GM23248 (cell line): ENCODE data around the gene RNASEH2C. TPM values are rescaled to one million over a fixed set of nuclear protein-coding genes. Genes with fewer than 3 reads are reported as not detected.
"Not testable (repeated sequence)": the region's sequence is repeated elsewhere in the genome, so short reads cannot be mapped to it uniquely, and the experiment has no call there.

Experiments used
- DNase-seq: peaks from one replicate; pipeline ENCODE4 v3.0.0-alpha.2; 2015
- H2AFZ ChIP-seq: fragments of 200-600 bp; sonication (generic); 2 replicates; pipeline ENCODE4 v1.6.1; 2016; ENCODE audit warnings: antibody characterized with exemption
- H3F3A ChIP-seq: fragments of 200-600 bp; sonication (generic); 2 replicates; pipeline ENCODE4 v1.6.1; 2016; ENCODE audit warnings: mild to moderate bottlenecking, antibody characterized with exemption, mixed run types; ENCODE audit not compliant: insufficient read depth
- H3K27ac ChIP-seq: fragments of 200-600 bp; sonication (generic); 2 replicates; pipeline ENCODE4 v1.5.1; 2016; ENCODE audit warnings: mild to moderate bottlenecking
- H3K27me3 ChIP-seq: fragments of 200-600 bp; sonication (generic); replicated peaks from 2 replicates; pipeline ENCODE4 v1.6.1; 2016; ENCODE audit warnings: mild to moderate bottlenecking; ENCODE audit not compliant: insufficient read depth
- H3K36me3 ChIP-seq: fragments of 200-600 bp; sonication (generic); 2 replicates; pipeline ENCODE4 v1.6.1; 2016; ENCODE audit warnings: low read depth, mild to moderate bottlenecking
- H3K4me1 ChIP-seq: fragments of 200-600 bp; sonication (generic); 2 replicates; pipeline ENCODE4 v1.6.1; 2016; ENCODE audit warnings: mild to moderate bottlenecking; ENCODE audit not compliant: insufficient read depth
- H3K4me2 ChIP-seq: fragments of 200-600 bp; sonication (generic); one replicate; pipeline ENCODE4 v1.6.1; 2016; ENCODE audit warnings: mild to moderate bottlenecking; ENCODE audit not compliant: unreplicated experiment
- H3K4me3 ChIP-seq: fragments of 200-600 bp; sonication (generic); 2 replicates; pipeline ENCODE4 v1.5.1; 2016; ENCODE audit warnings: mild to moderate bottlenecking
- H3K79me2 ChIP-seq: fragments of 200-600 bp; sonication (generic); 2 replicates; pipeline ENCODE4 v1.6.1; 2016; ENCODE audit warnings: mild to moderate bottlenecking; ENCODE audit not compliant: insufficient read depth
- H3K9ac ChIP-seq: fragments of 200-600 bp; sonication (generic); 2 replicates; pipeline ENCODE4 v1.6.1; 2016; ENCODE audit warnings: mild to moderate bottlenecking
- H3K9me2 ChIP-seq: fragments of 200-600 bp; sonication (generic); 2 replicates; pipeline ENCODE4 v1.6.1; 2016; ENCODE audit warnings: mixed run types, mild to moderate bottlenecking, moderate library complexity; ENCODE audit not compliant: insufficient read depth
- H3K9me3 ChIP-seq: fragments of 200-600 bp; sonication (generic); one replicate; pipeline ENCODE4 v1.6.1; 2017; ENCODE audit warnings: low read depth
- H4K20me1 ChIP-seq: fragments of 200-600 bp; sonication (generic); 2 replicates; pipeline ENCODE4 v1.6.0; 2016; ENCODE audit not compliant: insufficient read depth
- EZH2 ChIP-seq: fragments of 200-600 bp; sonication (generic); IDR thresholded peaks from 2 replicates; pipeline ENCODE4 v1.6.1; 2018; ENCODE audit warnings: antibody characterized with exemption, mild to moderate bottlenecking; ENCODE audit not compliant: insufficient read depth, poor library complexity, severe bottlenecking
- EZH2phosphoT487 ChIP-seq: fragments of 200-600 bp; sonication (generic); IDR thresholded peaks from 2 replicates; pipeline ENCODE4 v1.6.1; 2018; ENCODE audit warnings: antibody characterized with exemption, moderate library complexity, mild to moderate bottlenecking, low read depth; ENCODE audit not compliant: insufficient read depth
- WGBS, 2 experiments: methylation state at CpG; one replicate each; pipeline ENCODE4 v1.1.6; 2015 to 2017; ENCODE audit warnings: low lambda C conversion rate in 2 of 2, low coverage in 1 of 2; ENCODE audit errors: missing lambda C conversion rate in 2 of 2; 5-methylcytosine and 5-hydroxymethylcytosine counted together
- in situ Hi-C: fragments of 300-500 bp; cut with MboI; formaldehyde crosslinking; loops from 2 replicates; pipeline ENCODE4 v1.15.0; 2020
- polyA plus RNA-seq: library from polyadenylated mRNA; unstranded; fragments of >200 nt; fragmentation: Nextera tagmentation; extraction: Ambion mirVana; gene quantifications from 2 replicates; pipeline ENCODE4 v1.2.1, GENCODE V29; 2016
- total RNA-seq: library from RNA; depleted of rRNA; stranded (reverse); fragments of >200 nt; shearing (Covaris generic); gene quantifications from 2 replicates; pipeline ENCODE4 v1.2.3, GENCODE V29; 2014

The RNASEH2C gene
- total and polyA plus RNA-seq, 2 experiments from 2014 or later = 45.7 to 117 TPM

GRCh38 chr11:65736810-65737209, 16.2 kb upstream of the RNASEH2C start:
- Histone ChIP-seq H4K20me1 (no peaks in the 10 kb centered on the region), H3K36me3 (no peaks in the 10 kb centered on the region), H3K4me2 (no peak overlapping the region), H3K27me3 (peaks cover 3% of the 10 kb centered on the region), H3K9me2 (no peaks in the 10 kb centered on the region), H3K4me3 (no peak overlapping the region), H3K9me3 (no peaks in the 10 kb centered on the region), H3K27ac (no peak overlapping the region), H2AFZ (no peak overlapping the region), H3F3A (no peaks in the 10 kb centered on the region), H3K9ac (no peak overlapping the region), H3K79me2 (no peaks in the 10 kb centered on the region), H3K4me1 (no peaks in the 10 kb centered on the region)
- in situ Hi-C loops = no loop called here
- no peak for DNase-seq
- TF ChIP-seq EZH2phosphoT487 (no peak), EZH2 (no peak)

DNA sequence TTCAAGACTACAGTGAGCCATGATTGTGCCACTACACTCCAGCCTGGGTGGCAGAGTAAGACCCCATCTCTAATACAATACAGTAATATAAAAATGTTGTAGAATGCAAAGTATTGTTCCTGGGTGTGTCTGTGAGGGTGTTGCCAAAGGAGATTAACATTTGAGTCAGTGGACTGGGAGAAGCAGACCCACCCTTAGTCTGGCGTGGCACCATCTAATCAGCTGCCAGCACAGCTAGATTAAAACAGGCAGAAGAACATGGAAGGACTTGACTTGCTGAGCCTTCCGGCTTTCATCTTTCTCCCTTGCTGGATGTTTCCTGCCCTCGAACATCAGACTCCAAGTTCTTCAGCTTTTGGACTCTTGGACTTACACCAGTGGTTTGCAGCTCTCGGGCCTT, 14.5 kb upstream of the RNASEH2C start:
- H3F3A ChIP-seq, H3K4me3 ChIP-seq, in situ Hi-C loops, H3K9ac ChIP-seq, H4K20me1 ChIP-seq, H3K4me2 ChIP-seq, H3K9me3 ChIP-seq, H3K36me3 ChIP-seq, H3K79me2 ChIP-seq, H2AFZ ChIP-seq, H3K27ac ChIP-seq, H3K27me3 ChIP-seq, DNase-seq, H3K9me2 ChIP-seq, H3K4me1 ChIP-seq: not testable (repeated sequence)
- 29% methylated on average over 4 of the region's 4 CpGs for WGBS, 2 experiments

GRCh38 chr11:65730461-65730860, 9.9 kb upstream of the RNASEH2C start:
- H3K79me2 ChIP-seq = no peaks in the 10 kb centered on the region
- no peak for TF ChIP-seq EZH2phosphoT487
- TF ChIP-seq EZH2 = no peak
- no peak for DNase-seq
- H3K27ac ChIP-seq = no peak overlapping the region
- H3K9ac ChIP-seq = no peak overlapping the region
- H3F3A ChIP-seq = no peaks in the 10 kb centered on the region
- no peak overlapping the region for H3K4me2 ChIP-seq
- H2AFZ ChIP-seq = no peak overlapping the region
- H3K4me1 ChIP-seq = no peaks in the 10 kb centered on the region
- no peaks in the 10 kb centered on the region for H3K36me3 ChIP-seq
- WGBS, 2 experiments = 50 to 56% methylated on average over 5 of the region's 5 CpGs
- in situ Hi-C loops = no loop called here
- H3K27me3 ChIP-seq = peaks cover 3% of the 10 kb centered on the region; the same call in 1 of the 2 replicates
- no peaks in the 10 kb centered on the region for H3K9me3 ChIP-seq
- H3K4me3 ChIP-seq = no peak overlapping the region
- no peaks in the 10 kb centered on the region for H3K9me2 ChIP-seq
- H4K20me1 ChIP-seq = no peaks in the 10 kb centered on the region

GRCh38 chr11:65727865-65728264, 7.3 kb upstream of the RNASEH2C start:
- 73 to 76% methylated on average over 13 to 15 of the region's 15 CpGs for whole genome bisulfite sequencing, 2 experiments
- H3K9me2 ChIP-seq = no peaks in the 10 kb centered on the region
- no peak overlapping the region for H3K4me3 ChIP-seq
- no peak for TF ChIP-seq EZH2phosphoT487
- TF ChIP-seq EZH2 = no peak
- no peak for DNase-seq
- H3K36me3 ChIP-seq = no peaks in the 10 kb centered on the region
- H3K4me1 ChIP-seq = no peaks in the 10 kb centered on the region
- in situ Hi-C loops = no loop called here
- H3F3A ChIP-seq = no peaks in the 10 kb centered on the region
- H3K27me3 ChIP-seq = 0 out of 2 replicates have a peak, but pooled peaks cover 3% of the 10 kb centered on the region
- no peaks in the 10 kb centered on the region for H3K9me3 ChIP-seq
- H3K4me2 ChIP-seq = no peak overlapping the region
- H2AFZ ChIP-seq = no peak overlapping the region
- H3K9ac ChIP-seq = no peak overlapping the region
- H3K27ac ChIP-seq = no peak overlapping the region
- no peaks in the 10 kb centered on the region for H4K20me1 ChIP-seq
- no peaks in the 10 kb centered on the region for H3K79me2 ChIP-seq

DNA sequence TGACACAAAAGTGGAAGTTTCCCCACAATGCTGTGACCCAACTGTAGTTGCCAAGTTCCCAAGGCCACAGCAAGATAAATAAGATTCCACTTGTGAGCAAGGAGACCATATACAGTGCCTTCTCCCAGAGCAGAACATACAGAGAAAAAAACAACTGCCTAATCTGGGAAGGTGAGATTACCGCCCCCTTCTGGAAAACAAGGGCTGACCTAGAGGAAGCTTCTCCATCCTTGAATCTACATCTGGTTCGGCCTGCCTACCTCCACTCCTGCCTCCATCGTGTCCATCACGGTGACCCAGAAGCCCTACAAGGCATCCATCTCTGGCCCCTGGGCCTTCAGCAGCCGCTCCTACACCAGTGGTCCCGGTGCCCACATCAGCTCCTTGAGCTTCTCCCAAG, 6.1 kb upstream of the RNASEH2C start:
- H3K4me3 ChIP-seq = no peak overlapping the region
- no peaks in the 10 kb centered on the region for H3K9me3 ChIP-seq
- peaks cover 7% of the 10 kb centered on the region; the same call in 1 of the 2 replicates for H3F3A ChIP-seq
- H3K27ac ChIP-seq = no peak overlapping the region
- H3K36me3 ChIP-seq = no peaks in the 10 kb centered on the region
- no peaks in the 10 kb centered on the region for H4K20me1 ChIP-seq
- WGBS, 2 experiments = 50 to 52% methylated on average over 6 of the region's 6 CpGs
- DNase-seq = no peak
- in situ Hi-C loops = no loop called here
- H3K9ac ChIP-seq = no peak overlapping the region
- H2AFZ ChIP-seq = no peak overlapping the region
- H3K79me2 ChIP-seq = no peaks in the 10 kb centered on the region
- H3K9me2 ChIP-seq = no peaks in the 10 kb centered on the region
- TF ChIP-seq EZH2phosphoT487 (no peak), EZH2 (no peak)
- no peaks in the 10 kb centered on the region for H3K4me1 ChIP-seq
- H3K27me3 ChIP-seq = 0 out of 2 replicates have a peak, but pooled peaks cover 3% of the 10 kb centered on the region
- H3K4me2 ChIP-seq = no peak overlapping the region
